Endometrial microvascular endothelial cells (primary cell): ENCODE results near the gene PLEKHA5. TPM values are rescaled to one million over a fixed set of nuclear protein-coding genes. Genes with fewer than 3 reads are reported as not detected.
"Not testable (repeated sequence)": the region's sequence is repeated elsewhere in the genome, so short reads cannot be mapped to it uniquely, and the experiment has no call there.

Experiments used
- in situ Hi-C: cut with HindIII; loops from 2 replicates; pipeline ENCODE4 v1.10.0; 2017; ENCODE audit warnings: low sequenced_read_pairs, low pct_unique_long_range_greater_than_20kb; ENCODE audit errors: inconsistent ontology term
- total RNA-seq: library from RNA; depleted of rRNA; stranded (reverse); fragments of >200 nt; gene quantifications from one replicate; pipeline ENCODE4 v1.2.3, GENCODE V29; 2015; ENCODE audit errors: inconsistent ontology term

The PLEKHA5 gene
- total RNA-seq, 1 donor from 2014 or later: 11.2 TPM

DNA sequence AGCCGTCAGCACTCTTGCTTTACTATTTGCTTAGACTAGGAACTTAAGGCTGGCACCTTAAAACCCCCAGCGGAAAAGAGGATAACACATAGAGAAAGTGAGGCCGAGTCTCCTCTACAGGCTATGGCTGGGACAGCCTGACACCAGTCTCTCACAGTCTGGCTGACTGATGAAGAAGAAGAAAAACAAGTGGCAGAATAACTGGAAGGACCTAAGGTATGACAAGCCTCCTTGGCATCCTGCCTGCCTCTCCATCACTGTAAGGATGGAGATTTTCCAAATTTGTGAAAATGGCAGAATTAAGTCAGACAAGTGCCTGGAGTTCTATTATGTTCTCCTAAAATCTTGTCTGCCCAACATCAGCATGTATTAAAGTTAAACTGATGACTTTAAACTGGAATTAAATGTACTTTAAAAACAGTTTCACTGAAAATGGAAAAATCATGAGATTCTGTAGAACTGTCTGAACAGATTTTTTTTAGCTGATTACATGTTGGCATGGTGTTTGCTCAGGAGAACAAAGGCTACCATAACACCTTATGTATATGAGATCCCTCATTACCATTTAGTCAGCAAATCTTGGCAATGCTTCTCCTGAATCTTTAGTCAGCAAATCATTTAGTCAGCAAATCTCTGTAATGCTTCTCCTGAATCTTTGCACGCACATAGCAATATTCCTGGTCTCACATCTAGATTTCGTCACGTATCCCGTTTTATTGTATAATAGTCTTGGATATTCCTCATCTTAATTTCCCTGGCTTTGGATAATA lies 169.5 kb downstream of the PLEKHA5 start:
- in situ Hi-C loops: no loop called here

DNA sequence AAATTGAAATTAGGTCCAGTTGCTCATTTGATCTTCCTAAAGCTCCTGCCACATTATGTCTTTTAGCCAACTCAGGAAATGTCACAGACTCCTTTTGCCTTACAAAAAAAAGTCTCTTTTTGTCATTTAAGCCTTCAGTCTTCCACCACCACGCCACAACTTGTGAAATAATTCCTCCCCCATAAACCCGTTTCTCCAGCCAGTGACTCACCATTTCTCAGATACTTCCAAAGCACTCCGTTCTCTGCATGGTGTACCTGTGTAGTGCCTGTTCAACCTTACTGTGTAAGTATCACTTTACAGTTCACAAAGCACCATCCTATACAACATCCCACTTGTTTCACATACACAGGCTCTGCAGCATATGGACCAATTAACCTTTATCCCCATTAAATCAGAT lies 170.2 kb downstream of the PLEKHA5 start:
- in situ Hi-C loops: no loop called here

DNA sequence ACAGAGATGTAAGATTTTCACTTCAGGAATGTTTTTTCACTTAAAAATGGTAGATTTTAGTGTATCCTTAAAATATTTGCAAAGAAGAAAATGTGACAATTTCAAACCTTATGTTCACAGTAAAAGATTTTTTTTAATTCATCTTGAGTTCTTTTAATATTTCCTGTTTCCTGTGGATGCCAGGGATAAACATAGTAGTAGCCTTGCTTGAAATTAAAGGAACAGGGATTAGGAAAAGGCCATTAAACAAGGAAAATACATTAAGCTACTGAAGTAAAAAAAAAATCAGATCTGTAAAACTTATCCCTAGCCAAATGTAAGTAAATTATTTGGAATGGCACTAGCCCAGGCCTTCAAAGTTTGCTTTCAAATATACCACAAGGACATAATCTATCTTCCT lies 171.7 kb downstream of the PLEKHA5 start:
- in situ Hi-C loops: no loop called here

DNA sequence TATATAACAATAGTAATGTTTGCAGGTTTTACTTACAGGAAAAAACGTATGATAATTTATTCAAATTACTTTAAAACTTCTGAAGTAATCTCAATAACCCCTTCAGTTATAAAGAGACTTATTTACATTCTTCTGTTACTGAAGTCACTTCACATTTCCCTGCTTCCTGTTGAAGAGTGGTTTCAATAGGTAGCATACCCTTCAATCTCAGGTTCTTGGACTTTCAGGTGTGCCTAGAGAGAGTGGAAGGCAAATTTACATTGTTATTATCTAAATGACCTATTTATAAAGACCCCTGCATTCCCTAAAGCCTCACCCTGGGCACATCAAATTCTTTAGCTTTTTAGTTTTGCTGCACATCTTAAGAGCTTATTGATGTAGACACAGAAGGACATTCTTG lies 172.2 kb downstream of the PLEKHA5 start:
- in situ Hi-C loops: no loop called here

DNA sequence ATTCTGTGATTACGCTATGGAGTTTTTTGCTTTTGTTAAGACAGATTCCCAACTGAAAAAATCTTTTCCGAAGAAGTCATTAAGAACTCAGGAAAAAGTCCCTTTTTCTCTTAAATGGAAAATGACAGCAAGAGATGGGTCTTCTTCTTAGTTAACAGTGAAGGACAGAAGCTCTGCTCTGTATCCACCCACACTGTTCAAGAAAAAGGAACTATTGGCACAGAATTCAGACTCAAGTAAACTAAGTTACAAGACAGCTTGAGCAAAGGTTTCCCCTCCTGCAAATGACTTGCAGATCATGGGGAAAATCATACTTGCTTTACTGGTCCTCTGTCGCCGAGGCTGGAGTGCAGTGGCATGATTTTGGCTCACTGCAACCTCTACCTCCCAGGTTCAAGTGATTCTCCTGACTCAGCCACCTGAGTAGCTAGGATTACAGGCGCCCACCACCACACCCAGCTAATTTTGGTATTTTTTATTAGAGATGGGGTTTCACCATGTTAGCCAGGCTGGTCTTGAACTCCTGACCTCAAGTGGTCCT lies 172.6 kb downstream of the PLEKHA5 start:
- in situ Hi-C loops: no loop called here

DNA sequence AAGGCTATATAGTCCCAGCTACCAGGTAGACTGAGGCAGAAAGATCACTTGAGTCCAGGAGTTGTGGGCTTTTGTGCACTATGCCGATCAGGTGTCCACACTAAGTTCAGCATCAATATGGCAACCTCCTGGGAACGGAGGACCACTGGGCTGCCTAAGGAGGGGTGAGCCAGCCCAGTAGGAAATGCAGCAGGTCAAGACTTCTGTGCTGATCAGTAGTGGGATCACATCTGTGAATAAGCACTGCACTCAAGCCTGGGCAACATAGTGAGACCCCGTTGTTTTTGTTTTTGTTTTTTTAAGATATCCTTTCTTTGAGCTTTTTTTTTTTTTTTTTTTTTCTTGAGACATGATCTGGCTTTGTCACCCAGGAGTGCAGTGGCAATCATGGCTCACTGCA lies 174.0 kb downstream of the PLEKHA5 start:
- in situ Hi-C loops: no loop called here

DNA sequence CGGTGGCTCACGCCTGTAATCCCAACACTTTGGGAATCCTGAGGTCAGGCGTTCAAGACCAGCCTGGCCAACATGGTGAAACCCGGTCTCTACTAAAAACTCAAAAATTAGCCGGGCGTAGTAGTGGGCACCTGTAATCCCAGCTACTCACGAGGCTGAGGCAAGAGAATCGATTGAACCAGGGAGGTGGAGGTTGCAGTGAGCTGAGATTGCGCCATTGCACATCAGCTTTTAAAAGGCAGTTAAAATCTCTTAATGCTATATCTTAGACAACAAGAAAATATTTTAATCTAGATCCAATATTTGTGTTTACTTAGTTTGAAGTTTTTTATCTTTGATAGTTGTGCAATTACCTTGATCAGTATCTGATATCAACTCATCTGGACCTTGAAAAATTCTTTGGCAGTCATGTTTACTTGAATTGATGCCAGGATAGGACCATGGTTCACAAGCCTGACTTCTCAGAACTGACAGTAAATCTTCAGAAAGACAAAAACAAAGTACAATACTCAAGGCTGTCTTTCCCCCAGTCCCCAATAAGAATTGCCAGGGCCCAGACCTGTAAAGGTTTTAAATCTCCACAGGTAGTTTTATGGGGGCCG lies 174.7 kb downstream of the PLEKHA5 start:
- in situ Hi-C loops: no loop called here

DNA sequence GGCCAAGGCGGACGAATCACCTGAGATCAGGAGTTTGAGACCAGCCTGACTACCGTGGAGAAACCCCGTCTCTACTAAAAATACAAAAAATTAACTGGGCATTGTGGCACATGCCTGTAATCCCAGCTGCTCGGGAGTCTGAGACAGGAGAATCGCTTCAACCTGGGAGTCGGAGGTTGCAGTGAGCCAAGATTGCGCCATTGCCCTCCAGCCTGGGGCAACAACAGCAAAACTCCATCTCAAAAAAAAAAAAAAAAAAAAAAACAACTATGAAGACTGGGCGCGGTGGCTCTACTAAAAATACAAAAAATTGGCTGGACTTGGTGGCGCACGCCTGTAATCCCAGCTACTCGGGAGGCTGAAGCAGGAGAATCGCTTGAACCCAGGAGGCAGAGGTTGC lies 176.1 kb downstream of the PLEKHA5 start:
- in situ Hi-C loops: not testable (repeated sequence)

DNA sequence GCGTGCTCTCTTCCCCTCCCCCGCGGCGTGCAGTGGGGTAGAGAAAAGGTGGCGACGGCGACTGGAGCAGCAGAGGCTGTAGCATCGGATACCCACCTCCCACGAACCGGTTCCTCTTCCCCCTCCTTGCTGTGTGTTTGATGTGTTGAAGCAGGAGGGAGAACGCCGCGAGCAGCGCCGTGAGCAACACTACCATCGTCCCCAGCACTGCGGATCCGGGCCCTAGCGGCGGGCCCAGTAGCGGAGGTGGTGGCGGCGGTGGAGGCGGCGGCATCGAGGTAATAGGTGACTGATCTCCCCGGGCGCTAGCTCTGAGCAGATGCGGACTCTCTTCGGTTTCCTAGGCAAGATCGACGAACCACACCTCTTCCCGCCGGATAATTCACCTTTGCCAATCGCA lies 176.8 kb downstream of the PLEKHA5 start:
- in situ Hi-C loops: no loop called here

DNA sequence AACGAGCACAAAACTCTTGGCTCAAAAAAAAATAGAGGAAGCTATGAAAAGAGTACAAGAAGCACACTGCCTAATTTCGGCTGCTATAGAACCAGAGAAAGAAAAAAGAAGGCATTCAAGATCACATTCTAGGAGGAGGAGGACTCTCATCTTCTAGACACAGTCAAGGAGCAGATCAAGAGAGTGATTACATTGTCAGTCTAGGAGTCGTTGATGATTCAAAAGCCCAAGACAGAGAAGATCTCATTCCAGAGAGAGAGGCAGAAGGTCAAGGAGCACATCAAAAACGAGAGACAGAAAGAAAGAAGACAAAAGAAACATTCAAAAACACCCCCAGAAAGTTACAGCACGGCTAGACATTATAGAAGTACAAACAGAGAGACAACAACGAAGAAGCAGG lies 177.9 kb downstream of the PLEKHA5 start:
- in situ Hi-C loops: no loop called here

DNA sequence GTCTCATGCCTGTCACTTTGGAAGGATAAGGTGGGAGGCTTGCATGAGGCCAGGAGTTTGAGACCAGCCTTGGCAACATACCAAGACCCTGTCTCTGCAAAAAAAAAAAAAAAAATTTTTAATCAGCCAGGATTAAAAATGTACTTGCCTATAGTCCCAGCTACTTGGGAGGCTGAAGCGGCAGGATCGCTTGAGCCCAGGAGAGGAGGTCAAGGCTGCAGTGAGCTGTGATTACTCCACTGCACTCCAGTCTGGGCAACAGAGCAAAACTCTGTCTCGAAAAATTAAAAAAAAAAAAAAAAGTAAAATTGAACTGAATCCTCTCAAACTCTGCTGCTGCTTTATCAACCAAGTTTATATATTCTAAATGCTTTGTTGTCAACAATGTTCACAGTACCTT lies 181.6 kb downstream of the PLEKHA5 start:
- in situ Hi-C loops: no loop called here

DNA sequence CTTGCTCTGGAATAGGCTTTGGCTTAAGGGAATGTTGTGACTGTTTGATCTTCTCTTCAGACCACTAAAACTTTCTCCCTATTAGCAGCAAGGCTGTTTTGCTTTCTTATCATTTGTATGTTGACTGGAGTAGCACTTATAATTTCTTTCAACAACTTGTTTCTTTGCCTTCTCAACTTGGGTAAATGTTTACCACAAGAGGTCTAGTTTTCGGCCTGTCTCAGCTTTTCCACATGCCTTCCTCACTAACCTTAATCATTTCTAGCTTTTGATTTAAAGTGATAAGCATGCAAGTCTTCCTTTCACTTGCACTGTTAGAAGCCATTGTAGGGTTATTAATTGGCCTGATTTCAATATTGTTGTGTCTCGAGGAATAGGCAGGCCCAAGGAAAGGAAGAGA lies 183.1 kb downstream of the PLEKHA5 start:
- in situ Hi-C loops: no loop called here

DNA sequence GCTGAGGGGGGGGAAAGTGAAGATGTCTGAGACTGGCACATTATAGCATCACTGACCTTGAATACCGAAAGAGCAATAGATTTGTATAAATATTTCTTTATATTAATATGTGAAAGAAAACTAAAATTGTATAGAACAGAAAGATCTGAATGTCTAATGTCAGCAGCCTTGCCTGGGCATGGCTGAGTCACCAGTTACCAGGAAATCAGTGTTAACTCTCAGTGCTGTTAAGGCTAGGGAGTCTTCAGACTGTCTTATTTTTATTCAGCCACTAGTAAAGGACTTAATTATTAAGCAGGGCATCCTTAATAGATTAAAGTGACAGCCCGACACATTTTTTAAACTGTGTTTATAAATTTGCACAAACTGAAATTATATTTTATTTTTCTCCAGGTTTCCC lies 186.9 kb downstream of the PLEKHA5 start:
- in situ Hi-C loops: no loop called here

DNA sequence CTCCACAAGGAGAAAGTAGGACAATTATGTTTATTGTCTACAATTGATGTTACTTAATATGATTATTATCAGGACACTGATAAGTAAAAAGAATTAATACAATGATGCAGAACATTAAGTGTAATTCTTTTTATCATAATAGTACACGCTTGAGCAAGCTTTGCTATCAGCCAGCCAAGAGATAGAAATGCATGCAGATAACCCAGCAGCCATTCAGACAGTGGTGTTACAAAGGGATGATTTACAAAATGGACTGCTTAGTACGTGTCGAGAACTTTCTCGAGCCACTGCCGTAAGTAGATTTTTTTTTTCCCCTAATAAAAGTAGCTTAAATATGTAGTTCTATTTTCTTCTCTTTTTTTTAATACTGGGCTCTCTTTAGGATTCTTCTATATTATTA lies 192.8 kb downstream of the PLEKHA5 start:
- in situ Hi-C loops: no loop called here

DNA sequence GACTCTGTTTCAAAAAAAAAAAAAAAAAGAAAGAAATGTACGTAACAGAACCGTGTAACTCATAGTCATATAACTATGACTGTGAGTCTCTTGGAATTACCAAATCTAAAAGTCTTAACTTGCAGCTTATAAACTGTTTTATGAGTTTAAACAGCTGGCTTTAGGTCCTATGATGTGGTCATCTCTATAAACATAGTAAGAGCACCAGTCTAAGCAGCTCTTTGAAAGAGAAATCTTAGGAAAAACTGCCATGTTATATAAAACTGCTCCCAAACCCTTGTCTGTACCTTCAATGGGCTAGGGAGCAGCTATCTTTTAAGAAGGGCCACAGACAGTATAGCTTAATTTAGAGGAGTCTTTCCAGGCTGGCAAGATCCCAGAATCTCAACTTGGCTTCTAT lies 194.3 kb downstream of the PLEKHA5 start:
- in situ Hi-C loops: no loop called here

DNA sequence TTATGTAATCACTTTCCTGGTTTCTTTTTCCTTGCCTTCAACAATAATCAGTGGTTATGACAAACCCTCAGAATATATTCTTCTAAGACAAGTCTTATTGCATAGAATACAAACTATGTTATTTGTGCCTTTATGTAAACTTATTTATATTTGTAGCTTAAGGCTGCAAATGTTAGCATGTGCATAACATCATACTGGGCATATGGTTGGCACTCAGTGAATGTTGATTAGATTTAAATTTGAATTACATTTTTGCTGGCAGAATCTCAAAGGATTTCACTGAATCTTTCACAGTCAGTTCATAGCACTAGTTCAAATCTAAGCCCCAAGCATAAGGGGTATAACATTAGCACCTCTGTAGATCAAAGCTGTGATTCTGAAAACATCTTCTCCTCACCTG lies 196.6 kb downstream of the PLEKHA5 start:
- in situ Hi-C loops: no loop called here

DNA sequence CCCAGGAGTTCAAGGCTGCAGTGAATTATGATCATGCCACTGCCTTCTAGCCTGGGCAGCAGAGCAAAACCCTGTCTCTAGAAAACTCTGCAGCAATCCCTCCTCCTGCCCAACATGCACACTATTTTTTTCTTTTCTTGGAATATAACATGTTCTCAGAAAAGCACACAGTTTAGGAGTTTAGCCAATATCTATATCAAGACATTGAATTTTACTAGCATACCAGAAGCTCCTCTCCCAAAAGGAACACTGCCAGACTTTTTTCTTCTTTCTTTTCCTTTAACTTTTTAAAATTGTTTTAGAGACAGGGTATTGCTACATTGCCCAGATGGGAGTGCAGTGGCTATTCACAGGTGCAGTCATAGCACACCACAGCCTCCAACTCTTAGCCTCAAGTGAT lies 202.7 kb downstream of the PLEKHA5 start:
- in situ Hi-C loops: no loop called here

DNA sequence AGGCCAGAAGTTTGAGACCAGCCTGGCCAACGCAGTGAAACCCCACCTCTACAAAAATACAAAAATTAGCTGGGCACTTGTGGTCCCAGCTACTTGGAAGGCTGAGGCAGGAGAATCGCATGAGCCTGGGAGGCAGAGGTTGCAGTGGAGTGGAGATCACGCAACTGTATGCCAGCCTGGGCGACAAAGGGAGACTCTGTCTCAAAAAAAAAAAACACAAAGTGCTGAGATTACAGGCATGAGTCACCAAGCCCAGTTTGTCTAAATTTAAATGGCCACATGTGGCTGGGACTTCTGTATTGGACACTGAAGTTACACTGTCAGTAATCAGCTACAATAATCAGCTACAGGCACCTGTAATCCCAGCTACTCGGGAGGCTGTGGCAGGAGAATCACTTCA lies 208.9 kb downstream of the PLEKHA5 start:
- in situ Hi-C loops: no loop called here

DNA sequence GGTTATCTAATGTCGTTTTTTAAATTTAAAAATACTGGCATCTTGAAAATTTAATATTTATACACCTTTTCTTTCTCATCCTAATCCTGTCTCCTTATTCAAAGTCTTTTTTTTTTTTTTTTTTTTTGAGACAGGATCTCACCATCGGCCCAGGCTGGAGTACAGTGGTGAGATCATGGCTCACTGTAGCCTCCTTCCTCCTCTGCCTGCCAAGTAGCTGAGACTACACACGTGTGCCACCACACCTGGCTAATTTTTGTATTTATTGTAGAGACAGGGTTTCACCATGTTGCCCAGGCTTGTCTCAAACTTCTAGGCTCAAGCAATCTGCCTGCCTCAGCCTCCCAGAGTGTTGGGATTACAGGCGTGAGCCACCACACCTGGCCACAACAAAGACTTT lies 221.3 kb downstream of the PLEKHA5 start:
- in situ Hi-C loops: not testable (repeated sequence)

DNA sequence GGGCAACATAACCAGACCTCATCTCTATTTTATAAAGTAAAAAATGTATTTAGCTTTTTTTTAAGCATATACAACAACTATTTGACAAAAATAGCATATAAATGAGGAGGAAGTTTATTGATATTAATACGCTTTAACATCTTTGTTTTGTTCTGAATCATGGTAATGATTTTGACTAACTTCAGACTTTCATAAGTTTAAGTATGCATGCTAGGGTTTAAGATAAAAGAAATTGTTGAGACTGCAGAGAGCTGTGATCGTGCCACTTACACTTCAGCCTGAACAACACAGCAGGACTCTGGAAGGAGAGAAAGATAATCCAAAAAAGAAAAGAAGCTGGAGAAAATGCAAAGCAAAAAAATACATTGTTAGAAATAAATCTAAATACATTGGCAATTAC lies 221.8 kb downstream of the PLEKHA5 start:
- in situ Hi-C loops: no loop called here
